K562 (cell line): ENCODE data around the gene COL8A2. TPM values are rescaled to one million over a fixed set of nuclear protein-coding genes. Genes with fewer than 3 reads are reported as not detected.

Experiments used
- ATAC-seq: fragments of 200-7000 bp; cut with Tn5 transposase; 3 replicates; pipeline ENCODE4 v1.9.1; 2020; ENCODE audit warnings: moderate library complexity
- BruUV-seq: library from RNA; stranded (reverse); fragments of 400-500 nt; replicated peaks from 2 replicates; lab custom pipeline; 2021; lab: Mats Ljungman, UMichigan
- CTCF ChIA-PET: fragments of 300-600 bp; formaldehyde crosslinking; extraction: SDS; loops from one replicate; lab custom pipeline; 2021; ENCODE audit warnings: low intra/inter-chr PET ratio; lab: Yijun Ruan, JAX
- POLR2A ChIA-PET: fragments of 300-600, 350-650 bp; sonication (Branson Sonifier 250); formaldehyde crosslinking; extraction: SDS; loops from one replicate; lab custom pipeline; 2021; ENCODE audit warnings: antibody characterized with exemption, inconsistent platforms; lab: Yijun Ruan, JAX
- DNase-seq, 4 experiments: peaks; one replicate each; pipeline versions ENCODE4 v3.0.0 to v3.0.0-alpha.2; 2011 to 2018; ENCODE audit warnings: low spot score in 3 of 4, mixed read lengths in 3 of 4; ENCODE audit errors: extremely low read depth in 1 of 4
- FAIRE-seq: peaks from 2 replicates; lab custom pipeline; 2011; peaks lifted over from hg19 to GRCh38; lab: Jason Lieb, UNC
- H2AFZ ChIP-seq: 2 replicates; pipeline ENCODE4 v1.6.0; 2011; ENCODE audit warnings: low read depth, low read length, control low read depth, inconsistent platforms
- H3K27ac ChIP-seq: fragments of 200-600 bp; 3 replicates; pipeline ENCODE4 v1.8.0; 2011; ENCODE audit warnings: low read depth, mild to moderate bottlenecking, control low read depth, inconsistent platforms, low read length, moderate library complexity, mixed read lengths; ENCODE audit errors: extremely low read depth
- H3K27me3 ChIP-seq, 2 experiments: fragments of 300-600 bp in 1 of 2; 2 replicates in 1 of 2; 3 replicates in 1 of 2; pipeline versions ENCODE4 v1.6.0 to v1.8.0; 2011; ENCODE audit warnings: inconsistent platforms in 2 of 2, low read length in 2 of 2, mild to moderate bottlenecking in 1 of 2, mixed read lengths in 1 of 2, moderate library complexity in 1 of 2; ENCODE audit not compliant: control insufficient read depth in 2 of 2, insufficient read depth in 2 of 2
- H3K36me3 ChIP-seq: fragments of 300-600 bp; 3 replicates; pipeline ENCODE4 v1.8.0; 2011; ENCODE audit warnings: mild to moderate bottlenecking, low read length, inconsistent platforms; ENCODE audit not compliant: control insufficient read depth, insufficient read depth
- H3K4me1 ChIP-seq, 2 experiments: fragments of 200-600 bp in 1 of 2; replicated peaks in 1 of 2; 2 replicates in 1 of 2; 3 replicates in 1 of 2; pipeline versions ENCODE4 v1.5.1 to v1.8.0; 2011; ENCODE audit warnings: inconsistent platforms in 2 of 2, low read length in 2 of 2, mild to moderate bottlenecking in 1 of 2, mixed read lengths in 1 of 2, moderate library complexity in 1 of 2; ENCODE audit not compliant: control insufficient read depth in 2 of 2, insufficient read depth in 2 of 2
- H3K4me2 ChIP-seq: 2 replicates; pipeline ENCODE4 v1.6.1; 2011; ENCODE audit warnings: low read length, control low read depth, inconsistent platforms, mixed read lengths; ENCODE audit not compliant: insufficient read depth
- H3K4me3 ChIP-seq: fragments of 200-600 bp; sonication (generic), shearing (Covaris generic); 2 replicates; pipeline ENCODE4 v1.5.1; 2016; ENCODE audit warnings: control low read depth, inconsistent platforms
- H3K79me2 ChIP-seq: fragments of 200-600 bp; 3 replicates; pipeline ENCODE4 v1.8.0; 2011; ENCODE audit warnings: low read length, inconsistent platforms; ENCODE audit not compliant: control insufficient read depth, insufficient read depth
- H3K9ac ChIP-seq, 2 experiments: 2 replicates each; pipeline versions ENCODE4 v1.6.0 to v1.6.1; 2011; ENCODE audit warnings: low read depth in 2 of 2, low read length in 2 of 2, control low read depth in 1 of 2, inconsistent platforms in 1 of 2, mild to moderate bottlenecking in 1 of 2, mixed read lengths in 1 of 2; ENCODE audit not compliant: insufficient read depth in 1 of 2
- H3K9me1 ChIP-seq: one replicate; pipeline ENCODE4 v1.6.0; 2011; ENCODE audit warnings: inconsistent platforms, mild to moderate bottlenecking, low read length, moderate library complexity; ENCODE audit not compliant: control insufficient read depth, insufficient read depth
- H3K9me3 ChIP-seq: replicated peaks from 2 replicates; pipeline ENCODE4 v1.5.1; 2011; ENCODE audit warnings: low read depth, low read length, inconsistent platforms; ENCODE audit not compliant: control insufficient read depth, insufficient read depth
- H4K20me1 ChIP-seq: replicated peaks from 2 replicates; pipeline ENCODE4 v1.6.1; 2011; ENCODE audit warnings: low read length, inconsistent platforms, mixed read lengths; ENCODE audit not compliant: control insufficient read depth, insufficient read depth
- BCOR ChIP-seq: fragments of 450-650 bp; IDR thresholded peaks from 2 replicates; pipeline ENCODE4 v1.6.1; 2016
- BRD9 ChIP-seq: fragments of 450-650 bp; IDR thresholded peaks from 2 replicates; pipeline ENCODE4 v1.6.1; 2018; ENCODE audit warnings: low read depth; ENCODE audit not compliant: partially characterized antibody
- KDM4B ChIP-seq, 2 experiments: fragments of 450-650 bp in 1 of 2; sonication (generic) in 1 of 2; IDR thresholded peaks; 2 replicates each; pipeline ENCODE4 v1.6.1; 2016 to 2017; ENCODE audit warnings: borderline replicate concordance in 2 of 2, antibody characterized with exemption in 1 of 2, low read depth in 1 of 2, mild to moderate bottlenecking in 1 of 2
- NFIC ChIP-seq: fragments of 450-650 bp; IDR thresholded peaks from 2 replicates; pipeline ENCODE4 v1.6.1; 2017; ENCODE audit warnings: mild to moderate bottlenecking, inconsistent platforms
- NFRKB ChIP-seq: fragments of 450-650 bp; IDR thresholded peaks from 2 replicates; pipeline ENCODE4 v1.6.1; 2016; ENCODE audit warnings: low read depth
- PTTG1 ChIP-seq: fragments of 450-650 bp; IDR thresholded peaks from 2 replicates; pipeline ENCODE4 v1.6.1; 2016; ENCODE audit warnings: low read depth, mild to moderate bottlenecking, missing genetic modification characterization, missing compliant biosample characterization
- RFX5 ChIP-seq: IDR thresholded peaks from 2 replicates; pipeline ENCODE4 v1.6.1; 2011; ENCODE audit warnings: low read depth, mild to moderate bottlenecking, improper control_type of control experiment, low read length
- SIN3A ChIP-seq, 2 experiments: fragments of 150-350 bp in 1 of 2; IDR thresholded peaks; 2 replicates each; pipeline ENCODE4 v1.6.1; 2011 to 2016; ENCODE audit warnings: borderline replicate concordance in 2 of 2, low read depth in 2 of 2, low read length in 2 of 2, mild to moderate bottlenecking in 2 of 2, moderate library complexity in 2 of 2; ENCODE audit not compliant: control insufficient read depth in 1 of 2
- SMARCA4 ChIP-seq: fragments of 450-650 bp; IDR thresholded peaks from 2 replicates; pipeline ENCODE4 v1.6.1; 2016
- SMARCE1 ChIP-seq: fragments of 450-650 bp; IDR thresholded peaks from 2 replicates; pipeline ENCODE4 v1.7.1; 2016; ENCODE audit warnings: mild to moderate bottlenecking
- THAP12 ChIP-seq: fragments of 250-450 bp; sonication (Bioruptor Pico); IDR thresholded peaks from 2 replicates; pipeline ENCODE4 v1.9.0; 2021; ENCODE audit warnings: mild to moderate bottlenecking, inconsistent platforms
- ZBTB1 ChIP-seq: sonication (generic); formaldehyde crosslinking; IDR thresholded peaks from 2 replicates; pipeline ENCODE4 v1.8.1; 2023; ENCODE audit warnings: missing genetic modification reagents, low read depth, mild to moderate bottlenecking, borderline replicate concordance
- ZC3H4 ChIP-seq: sonication (generic); formaldehyde crosslinking; IDR thresholded peaks from 2 replicates; pipeline ENCODE4 v1.9.0; 2021; ENCODE audit warnings: missing genetic modification reagents, borderline replicate concordance
- ZNF696 ChIP-seq: fragments of 250-450 bp; sonication (Bioruptor Pico); conservative IDR thresholded peaks from 2 replicates; pipeline ENCODE4 v1.4.0; 2020; ENCODE audit warnings: mild to moderate bottlenecking, moderate library complexity
- WGBS: fragments of 100-300 bp; shearing (Covaris generic); methylation state at CpG from one replicate; pipeline ENCODE4 v1.1.6; 2016; ENCODE audit warnings: low coverage, mixed read lengths; ENCODE audit not compliant: insufficient coverage; ENCODE audit errors: missing lambda C conversion rate; 5-methylcytosine and 5-hydroxymethylcytosine counted together
- in situ Hi-C: fragments of 300-500 bp; cut with MboI; formaldehyde crosslinking; loops from 4 replicates; pipeline ENCODE4 v1.15.0; 2018; ENCODE audit warnings: inconsistent platforms, mixed read lengths
- intact Hi-C: fragments of 100-400 bp; cut with micrococcal nuclease; formaldehyde crosslinking; loops from 2 replicates; pipeline ENCODE4 v1.14.2; 2022
- polyA plus RNA-seq, 8 experiments: library from polyadenylated mRNA; depleted of rRNA in 4 of 8; stranded (reverse) in 5 of 8; unstranded in 3 of 8; fragments of >200 nt; fragmentation: Nextera tagmentation in 2 of 8; fragmentation: Illumina TruSeq in 1 of 8; extraction: Ambion mirVana in 2 of 8; extraction: Trizol in 1 of 8; gene quantifications; 2 replicates each; pipeline versions ENCODE4 v1.2.1 to v1.2.3, GENCODE V29; 2011 to 2014; ENCODE audit warnings: inconsistent platforms in 1 of 8, missing spikeins in 1 of 8
- total RNA-seq, 7 experiments: library from RNA; depleted of rRNA in 6 of 7; stranded (reverse); fragments of >200 nt in 6 of 7; fragmentation: Illumina TruSeq in 2 of 7; extraction: Trizol in 2 of 7; gene quantifications; 2 replicates each; pipeline versions ENCODE4 v1.2.1 to v1.2.3, GENCODE V29; 2011 to 2021; ENCODE audit warnings: low replicate concordance in 1 of 7
- TF ChIP-seq, protein P1 (sequence below): sonication (generic); formaldehyde crosslinking; IDR thresholded peaks from 2 replicates; pipeline ENCODE4 v1.8.0; 2022; ENCODE audit warnings: mild to moderate bottlenecking, missing genetic modification reagents, borderline replicate concordance
- TF ChIP-seq, protein P2 (sequence below): fragments of 450-650 bp; formaldehyde crosslinking; IDR thresholded peaks from 2 replicates; pipeline ENCODE4 v1.4.0; 2022; ENCODE audit warnings: missing genetic modification characterization

The COL8A2 gene
- total and polyA plus RNA-seq, 9 of the 15 experiments (the other 6 are each of a cell fraction or from before 2014, with no cell fraction given): 0.03 to 0.14 (median 0.04) TPM; not detected in 5

DNA sequence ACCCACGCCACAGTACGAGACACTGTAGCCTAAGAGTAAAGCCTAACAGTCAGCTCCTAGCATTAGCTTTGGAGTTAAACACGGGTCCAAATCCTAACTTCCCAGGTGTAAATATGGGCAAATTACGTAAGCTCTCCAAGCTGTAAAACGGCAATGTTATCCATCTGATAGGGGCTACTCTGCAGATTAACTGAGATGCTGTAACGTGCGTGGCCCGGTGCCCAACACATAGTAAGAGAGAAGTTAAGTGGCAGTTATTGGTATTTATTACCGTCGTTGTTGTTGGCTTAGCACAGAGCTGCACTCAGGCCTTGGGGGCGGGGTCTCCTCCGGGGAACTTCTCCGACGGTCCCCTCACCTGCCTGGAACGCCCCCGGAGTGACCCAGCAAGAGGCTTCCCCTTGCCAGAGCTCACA lies 23.8 kb upstream of the COL8A2 start:
- Histone ChIP-seq H2AFZ (peak overlapping the region; percentile 85), H3K4me1 (peaks cover 28 to 34% of the 10 kb centered on the region in 2 experiments), H3K27ac (peak overlapping the region; percentile 87), H3K9ac (peak overlapping the region; percentile 90 to 94), H3K79me2 (peaks cover 39% of the 10 kb centered on the region), H3K9me1 (no peaks in the 10 kb centered on the region), H3K36me3 (peaks cover 17% of the 10 kb centered on the region), H3K4me2 (peak overlapping the region; percentile 98), H3K4me3 (peak overlapping the region; percentile 69), H4K20me1 (no peaks in the 10 kb centered on the region), H3K27me3 (no peaks in the 10 kb centered on the region), H3K9me3 (no peaks in the 10 kb centered on the region)
- CTCF ChIA-PET: interaction anchor here (0.5 to 3.4 kb wide), 10 partner anchors 13 to 272 kb away, joined by 3 to 50 read pairs (median 4); no protein-coding TSS in a partner anchor
- TSS peak; percentile 76 for BruUV-seq
- no peak for ATAC-seq
- no peak for FAIRE-seq
- WGBS: under 1% methylated on average over 16 of the region's 16 CpGs
- DNase-seq: no peak
- in situ Hi-C loops: no loop called here
- POLR2A ChIA-PET: interaction anchor here (0.7 to 3.5 kb wide), 21 partner anchors 9 to 337 kb away, joined by 3 to 35 read pairs (median 5); partner anchors contain the start of gene THRAP3
- intact Hi-C loops: loop anchor here (1.0 to 2.0 kb wide), 4 partner anchors 39 to 271 kb away; partner anchors contain the start of gene THRAP3
- peak; percentile 68 for TF ChIP-seq BCOR
- 0 out of 4 replicates have a peak, but pooled peaks of 1 of the 2 experiments have one; percentile 7 for TF ChIP-seq SIN3A (IDR thresholded peaks at IDR 0.05; ENCODE audit: borderline replicate concordance in 2 of 2, control insufficient read depth in 1 of 2, low read depth in 2 of 2, low read length in 2 of 2)
- no peak for TF ChIP-seq PTTG1 (tag)
- 0 out of 2 replicates have a peak, but pooled peaks have one; percentile 19 for TF ChIP-seq RFX5
- no peak for TF ChIP-seq ZBTB1
- TF ChIP-seq NFIC: peak; percentile 3; the same call in 1 of the 2 replicates
- 0 out of 4 replicates have a peak, but pooled peaks of 1 of the 2 experiments have one; percentile 1 for TF ChIP-seq KDM4B (IDR thresholded peaks at IDR 0.05; ENCODE audit: borderline replicate concordance in 2 of 2, low read depth in 1 of 2)
- peak; percentile 23 for TF ChIP-seq BRD9
- TF ChIP-seq THAP12: no peak
- TF ChIP-seq NFRKB: 0 out of 2 replicates have a peak, but pooled peaks have one; percentile 50
- TF ChIP-seq, protein P1, sequence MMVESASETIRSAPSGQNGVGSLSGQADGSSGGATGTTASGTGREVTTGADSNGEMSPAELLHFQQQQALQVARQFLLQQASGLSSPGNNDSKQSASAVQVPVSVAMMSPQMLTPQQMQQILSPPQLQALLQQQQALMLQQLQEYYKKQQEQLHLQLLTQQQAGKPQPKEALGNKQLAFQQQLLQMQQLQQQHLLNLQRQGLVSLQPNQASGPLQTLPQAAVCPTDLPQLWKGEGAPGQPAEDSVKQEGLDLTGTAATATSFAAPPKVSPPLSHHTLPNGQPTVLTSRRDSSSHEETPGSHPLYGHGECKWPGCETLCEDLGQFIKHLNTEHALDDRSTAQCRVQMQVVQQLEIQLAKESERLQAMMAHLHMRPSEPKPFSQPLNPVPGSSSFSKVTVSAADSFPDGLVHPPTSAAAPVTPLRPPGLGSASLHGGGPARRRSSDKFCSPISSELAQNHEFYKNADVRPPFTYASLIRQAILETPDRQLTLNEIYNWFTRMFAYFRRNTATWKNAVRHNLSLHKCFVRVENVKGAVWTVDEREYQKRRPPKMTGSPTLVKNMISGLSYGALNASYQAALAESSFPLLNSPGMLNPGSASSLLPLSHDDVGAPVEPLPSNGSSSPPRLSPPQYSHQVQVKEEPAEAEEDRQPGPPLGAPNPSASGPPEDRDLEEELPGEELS (CRISPR knock-in tag): no peak
- peak; percentile 51; the same call in 1 of the 2 replicates for TF ChIP-seq SMARCA4
- TF ChIP-seq ZNF696 (CRISPR knock-in tag): no peak
- TF ChIP-seq SMARCE1: peak; percentile 26; the same call in 1 of the 2 replicates
- TF ChIP-seq ZC3H4 (CRISPR knock-in tag): peak; percentile 43; the same call in 1 of the 2 replicates
- TF ChIP-seq, protein P2, sequence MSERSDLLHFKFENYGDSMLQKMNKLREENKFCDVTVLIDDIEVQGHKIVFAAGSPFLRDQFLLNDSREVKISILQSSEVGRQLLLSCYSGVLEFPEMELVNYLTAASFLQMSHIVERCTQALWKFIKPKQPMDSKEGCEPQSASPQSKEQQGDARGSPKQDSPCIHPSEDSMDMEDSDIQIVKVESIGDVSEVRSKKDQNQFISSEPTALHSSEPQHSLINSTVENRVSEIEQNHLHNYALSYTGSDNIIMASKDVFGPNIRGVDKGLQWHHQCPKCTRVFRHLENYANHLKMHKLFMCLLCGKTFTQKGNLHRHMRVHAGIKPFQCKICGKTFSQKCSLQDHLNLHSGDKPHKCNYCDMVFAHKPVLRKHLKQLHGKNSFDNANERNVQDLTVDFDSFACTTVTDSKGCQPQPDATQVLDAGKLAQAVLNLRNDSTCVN (CRISPR knock-in tag): no peak
